Stimulated activated CD4-positive, alpha-beta T cell treated with anti-CD3 and anti-CD28 coated beads, Interleukin-1b, Interleukin-23, amount 100 ng/mL, for 1 hour (primary cell): ENCODE results near the gene KLC3.
"Not testable (repeated sequence)": the region's sequence is repeated elsewhere in the genome, so short reads cannot be mapped to it uniquely, and the experiment has no call there.

Source experiments
- DNase-seq, 2 donors: peaks; one replicate each; pipeline ENCODE4 v3.0.0-alpha.2; 2020; ENCODE audit warnings: low read depth in 2 of 2

Gene KLC3

DNA sequence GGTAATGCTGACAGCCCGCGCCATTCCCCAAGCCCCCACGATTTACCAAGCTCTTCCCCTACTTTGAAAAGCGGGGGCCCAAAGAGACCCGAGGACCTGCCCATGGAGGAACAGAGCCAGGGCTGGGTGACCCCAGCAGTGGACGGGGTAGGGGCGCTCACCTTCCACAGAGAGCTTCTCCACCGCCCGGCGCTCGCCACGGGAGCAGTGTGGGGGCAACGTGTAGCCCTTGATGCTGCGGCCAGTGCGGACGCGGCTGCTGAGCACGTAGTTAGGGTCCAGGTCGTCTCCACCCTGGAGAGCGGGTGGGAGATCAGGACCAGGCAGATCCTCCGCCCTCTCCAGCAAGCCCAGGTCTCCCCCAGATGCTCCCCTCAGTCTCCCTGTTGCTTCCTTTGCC, 25.2 kb upstream of the KLC3 start:
- DNase-seq, result no peak

GRCh38 chr19:45320997-45321775, 19.4 kb upstream of the KLC3 start:
- DNase-seq, result no peak

- DNase-seq, result no peak
Observed at GRCh38 chr19:45321848-45322247, 18.7 kb upstream of the KLC3 start.

DNA sequence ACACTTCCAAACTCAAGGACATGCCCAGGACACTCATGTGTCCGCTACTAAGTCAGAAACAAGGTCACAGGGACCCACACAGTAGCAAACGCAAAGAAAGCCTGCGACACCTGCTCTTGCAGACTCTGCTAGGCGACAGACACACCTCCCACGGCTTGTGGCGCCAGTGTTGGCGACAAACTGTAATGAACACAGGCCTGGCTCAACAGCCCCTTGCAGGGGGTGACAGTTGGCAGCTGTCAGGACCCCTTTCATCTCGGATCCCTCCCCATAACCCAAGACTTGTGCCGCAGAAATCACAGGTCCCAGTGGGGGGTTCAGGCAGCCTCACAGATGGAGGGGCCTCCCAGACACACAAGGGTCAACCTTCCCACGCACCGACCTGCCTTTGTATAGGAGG, 18.2 kb upstream of the KLC3 start:
- no peak for DNase-seq

GRCh38 chr19:45322744-45323281, 17.7 kb upstream of the KLC3 start, which contains the start of gene CKM:
TSS of gene CKM (minus strand) at chr19:45322875. CDS start at chr19:45319713, 3,162 bp downstream.
- DNase-seq, result no peak

DNA sequence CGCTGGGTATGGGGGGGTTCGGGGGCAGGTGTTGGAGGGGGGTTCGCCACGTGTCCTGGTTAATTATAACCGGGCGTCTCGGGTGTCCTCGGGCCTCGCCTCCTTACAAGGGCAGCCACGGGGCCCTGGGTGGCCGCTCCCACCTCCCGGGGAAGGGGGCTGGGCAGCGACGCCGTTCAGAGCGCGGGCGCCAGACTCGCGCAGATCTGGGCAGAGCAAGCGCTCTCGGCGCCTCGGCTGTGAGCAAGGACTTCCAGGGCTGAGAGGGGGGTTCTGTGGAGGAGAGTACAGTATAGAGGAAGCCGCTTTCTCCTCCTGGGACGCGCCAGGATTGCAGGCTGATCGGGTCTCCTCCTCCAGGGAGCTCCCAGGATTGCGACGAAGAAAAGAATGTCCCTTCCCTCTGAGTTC, 16.9 kb upstream of the KLC3 start:
- no peak for DNase-seq

DNA sequence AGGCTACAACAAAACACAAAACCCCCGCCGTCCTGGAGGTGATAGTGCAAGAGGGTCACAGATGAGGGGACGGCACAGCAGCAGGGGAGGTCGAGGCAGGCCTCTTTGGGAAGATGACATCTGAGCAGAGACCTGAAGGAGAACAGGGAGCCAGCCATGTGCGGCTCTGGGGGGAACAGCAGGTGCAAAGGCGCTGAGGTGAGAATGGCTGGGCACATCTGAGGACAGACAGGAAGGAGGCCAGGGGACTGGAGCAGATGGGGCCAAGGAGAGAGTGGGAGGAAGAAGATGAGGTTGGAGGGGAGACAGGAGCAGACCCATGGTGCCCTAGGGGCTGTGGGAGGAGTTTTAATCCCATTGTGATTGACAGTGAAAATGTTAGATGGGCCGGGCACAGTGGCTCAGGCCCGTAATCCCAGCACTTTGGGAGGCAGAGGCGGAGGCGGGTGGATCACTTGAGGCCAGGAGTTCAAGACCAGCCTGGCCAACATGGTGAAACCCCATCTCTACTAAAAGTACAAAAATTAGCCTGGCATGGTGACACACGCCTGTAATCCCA, 16.1 kb upstream of the KLC3 start:
- DNase-seq, result no peak

DNA sequence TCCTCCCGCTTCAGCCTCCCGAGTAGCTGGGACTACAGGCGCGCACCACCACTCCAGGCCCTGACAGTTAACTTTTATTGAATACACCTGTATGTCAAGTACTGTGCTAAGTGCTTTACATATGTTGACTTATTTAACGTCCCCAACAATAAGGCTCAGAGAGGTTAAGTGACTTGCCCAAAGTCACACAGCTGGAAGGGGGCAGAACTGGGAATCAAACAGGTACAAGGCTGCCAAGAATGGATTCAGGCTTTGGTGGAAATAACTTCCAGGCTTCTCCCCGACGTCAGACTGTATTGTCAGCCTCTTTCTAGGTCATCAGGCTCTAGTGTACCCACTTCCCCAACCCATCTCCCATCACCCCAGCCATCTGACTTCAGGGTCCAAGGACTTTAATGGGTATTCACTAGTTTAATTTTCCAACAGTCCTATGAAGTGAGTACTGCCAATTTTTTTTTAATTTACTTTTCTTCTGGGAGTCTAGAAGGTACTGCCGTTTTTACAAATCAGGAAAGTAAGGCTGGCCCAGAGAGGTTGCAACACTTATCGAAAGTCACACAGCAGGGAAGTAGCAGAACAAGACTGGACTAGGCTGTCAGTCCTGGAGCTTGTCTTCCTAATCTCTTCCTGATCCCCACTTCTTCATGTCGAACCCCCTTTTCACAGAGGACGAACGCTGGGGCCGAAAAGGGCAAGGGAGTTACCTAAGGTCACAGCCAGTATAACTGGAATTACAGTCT, 13.0 kb upstream of the KLC3 start:
- no peak for DNase-seq

- no peak for DNase-seq
Observed at GRCh38 chr19:45331411-45331810, 9.1 kb upstream of the KLC3 start.

- DNase-seq, result no peak
Observed at GRCh38 chr19:45333609-45334303, 6.8 kb upstream of the KLC3 start.

- DNase-seq, result not testable (repeated sequence)
Observed at GRCh38 chr19:45334881-45335280, 5.7 kb upstream of the KLC3 start.

- DNase-seq, result no peak
Observed at GRCh38 chr19:45336696-45337251, 3.8 kb upstream of the KLC3 start.

- no peak for DNase-seq
Observed at GRCh38 chr19:45339629-45340028, 921 bp upstream of the KLC3 start.

DNA sequence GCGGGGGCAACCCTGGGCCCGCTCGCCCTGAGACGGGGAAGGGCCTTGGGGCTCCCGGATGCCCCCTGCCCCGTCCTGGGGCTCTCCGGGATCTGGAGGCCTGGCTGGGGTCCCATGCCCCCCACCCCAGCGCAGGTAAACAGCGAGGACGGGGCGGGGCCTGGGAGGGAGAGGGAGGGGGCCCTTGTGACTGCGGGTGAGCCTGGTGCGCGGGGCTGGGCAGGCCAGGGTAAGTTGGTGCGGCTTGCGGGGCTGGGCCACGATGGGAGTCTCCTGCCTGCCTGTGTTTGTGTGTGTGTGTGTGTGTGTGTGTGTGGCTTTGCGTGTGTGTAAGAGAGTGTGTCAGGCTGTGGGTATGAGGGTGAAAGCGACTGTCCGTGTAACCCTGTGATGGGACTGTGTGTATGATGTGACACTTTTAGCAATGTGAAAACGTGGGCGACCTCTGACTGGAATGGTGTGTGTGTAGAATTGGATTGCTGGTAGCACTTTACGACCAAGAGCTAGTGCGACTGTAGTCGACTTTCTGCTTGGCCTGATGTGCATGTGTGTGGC, 426 bp downstream of the KLC3 start:
- DNase-seq, result no peak

- no peak for DNase-seq
Observed at GRCh38 chr19:45342911-45343310, 2.4 kb downstream of the KLC3 start.

DNA sequence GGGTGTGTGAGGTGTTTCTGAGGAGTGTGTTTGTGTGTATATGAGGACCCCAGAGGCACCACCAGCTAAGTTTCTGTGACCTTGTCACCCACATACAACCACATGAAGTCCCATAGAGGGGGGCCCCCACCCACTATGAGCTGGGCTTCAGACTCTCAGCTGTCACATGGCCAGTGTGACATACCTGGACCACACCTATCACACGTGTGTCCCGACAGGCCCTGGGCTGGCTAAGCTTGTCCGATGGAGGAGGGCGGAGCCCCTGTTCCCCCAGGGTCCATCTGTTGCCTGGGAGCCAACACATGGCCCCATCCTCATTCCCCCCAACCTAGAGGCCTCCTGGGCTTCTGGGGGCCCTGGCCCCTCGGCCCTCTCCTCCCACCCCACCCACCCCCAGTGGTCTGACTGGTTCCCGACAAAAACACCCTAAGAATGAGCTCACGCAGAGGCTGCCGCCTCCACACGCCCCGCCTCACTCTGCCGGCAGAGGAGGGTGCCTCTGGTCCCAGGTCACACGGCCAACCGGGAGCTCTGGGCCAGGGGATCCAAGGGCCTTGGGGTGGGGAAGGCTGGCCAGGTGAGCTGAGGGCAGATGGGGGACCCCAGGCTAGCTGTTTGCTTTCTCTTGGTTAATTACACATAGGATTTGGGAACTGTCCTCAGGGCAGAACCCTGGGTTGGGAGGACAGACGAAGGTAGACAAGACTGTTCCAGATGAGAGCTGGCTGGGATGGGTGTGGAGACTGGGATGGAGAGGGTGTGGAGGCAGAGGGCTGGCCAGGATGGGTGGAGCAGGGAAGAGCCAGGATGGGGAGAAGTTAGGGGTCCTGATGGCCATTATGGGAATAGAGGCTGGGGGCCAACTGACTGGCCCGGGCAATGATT, 4.3 kb downstream of the KLC3 start:
- no peak for DNase-seq

DNA sequence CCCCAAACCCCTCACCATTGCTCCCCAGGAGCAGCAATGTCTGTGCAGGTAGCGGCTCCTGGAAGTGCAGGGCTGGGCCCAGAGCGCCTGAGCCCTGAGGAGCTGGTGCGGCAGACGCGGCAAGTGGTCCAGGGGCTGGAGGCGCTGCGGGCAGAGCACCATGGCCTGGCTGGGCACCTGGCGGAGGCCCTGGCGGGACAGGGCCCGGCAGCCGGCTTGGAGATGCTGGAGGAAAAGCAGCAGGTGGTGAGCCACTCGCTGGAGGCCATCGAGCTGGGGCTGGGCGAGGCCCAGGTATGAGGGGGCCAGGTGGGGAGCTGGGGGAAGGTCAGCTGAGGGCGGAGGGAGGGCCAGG, 4.9 kb downstream of the KLC3 start:
- DNase-seq, result no peak

GRCh38 chr19:45346449-45346848, 5.9 kb downstream of the KLC3 start:
- no peak for DNase-seq

DNA sequence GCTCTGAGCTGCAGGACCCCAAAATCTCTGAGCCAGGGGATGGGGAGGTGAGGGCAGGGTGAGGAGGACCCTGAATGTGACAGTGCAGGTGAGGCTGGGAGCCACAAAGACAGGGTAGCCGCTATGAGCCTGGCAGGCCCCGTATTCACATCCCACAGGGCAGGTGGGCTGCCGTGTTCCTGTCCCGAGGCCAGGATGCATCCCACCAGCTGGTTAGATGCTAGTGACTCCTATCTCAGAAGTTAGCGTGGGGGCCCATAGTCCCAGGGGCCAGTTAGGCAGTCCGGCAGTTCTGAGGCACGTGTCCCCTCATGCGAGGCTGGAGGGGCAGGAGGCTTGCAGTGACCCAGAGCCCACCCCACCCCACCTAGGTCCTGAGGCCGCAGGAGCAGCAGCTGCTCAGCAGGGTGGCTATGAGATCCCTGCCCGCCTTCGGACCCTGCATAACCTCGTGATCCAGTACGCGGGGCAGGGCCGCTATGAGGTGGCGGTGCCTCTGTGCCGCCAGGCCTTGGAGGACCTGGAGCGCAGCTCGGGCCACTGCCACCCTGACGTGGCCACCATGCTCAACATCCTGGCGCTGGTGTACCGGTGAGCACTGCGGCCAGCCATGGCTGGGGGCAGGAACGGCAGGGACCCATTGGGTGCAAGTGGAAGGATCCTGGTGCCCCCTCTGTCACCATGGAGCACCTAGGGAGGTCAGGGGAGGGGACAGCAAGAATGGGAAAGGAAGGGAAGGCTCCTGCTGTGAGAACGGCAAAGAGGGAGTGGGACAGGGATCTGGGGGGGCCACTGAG, 7.2 kb downstream of the KLC3 start:
- DNase-seq, result no peak
